HCT116 (cell line): ENCODE data around the gene PRKAG2. TPM values are rescaled to one million over a fixed set of nuclear protein-coding genes. Genes with fewer than 3 reads are reported as not detected.

Experiments
- ATAC-seq: fragments of 200-7000 bp; cut with Tn5 transposase; 2 replicates; pipeline ENCODE4 v1.9.1; 2020; ENCODE audit warnings: mild to moderate bottlenecking, moderate library complexity
- BruUV-seq: library from RNA; stranded (reverse); fragments of 400-500 nt; replicated peaks from 2 replicates; lab custom pipeline; 2021; lab: Mats Ljungman, UMichigan
- CTCF ChIA-PET: fragments of 300-600 bp; sonication (Branson Sonifier 250); formaldehyde crosslinking; loops from one replicate; lab custom pipeline; 2021; ENCODE audit warnings: antibody characterized with exemption; lab: Charles Lee
- POLR2A ChIA-PET: fragments of 300-600, 350-600 bp; sonication (Branson Sonifier 250); formaldehyde crosslinking; loops from one replicate; lab custom pipeline; 2021; ENCODE audit warnings: antibody characterized with exemption; lab: Charles Lee
- RAD21 ChIA-PET, 2 experiments: fragments of 300-600 bp; sonication (Branson Sonifier 250); formaldehyde crosslinking; loops; one replicate each; lab custom pipeline; 2023; ENCODE audit warnings: low total read pairs in 2 of 2; ENCODE audit not compliant: uncharacterized antibody in 2 of 2, unreplicated experiment in 2 of 2, low non-redundant PET in 1 of 2; lab: Charles Lee
- DNase-seq: peaks from one replicate; pipeline ENCODE4 v3.0.0-alpha.2; 2010; ENCODE audit warnings: low read depth, low spot score
- H2AFZ ChIP-seq: fragments of 200-600 bp; shearing (Covaris generic), sonication (generic); 2 replicates; pipeline ENCODE4 v1.6.1; 2017; ENCODE audit warnings: low read depth, mixed run types, mixed read lengths, antibody characterized with exemption, low read length; ENCODE audit not compliant: poor library complexity, severe bottlenecking
- H3K27ac ChIP-seq: 2 replicates; pipeline ENCODE4 v1.5.1; 2012; ENCODE audit warnings: low read depth, low read length
- H3K27me3 ChIP-seq: fragments of 200-600 bp; sonication (generic); 2 replicates; pipeline ENCODE4 v1.6.1; 2016; ENCODE audit warnings: mixed run types, low read length, mixed read lengths; ENCODE audit not compliant: insufficient read depth
- H3K36me3 ChIP-seq, 2 experiments: fragments of 200-500 bp in 1 of 2; fragments of 200-600 bp in 1 of 2; sonication (Bioruptor generic) in 1 of 2; sonication (generic) in 1 of 2; 2 replicates each; pipeline versions ENCODE4 v1.5.1 to v1.6.1; 2014 to 2016; ENCODE audit warnings: low read length in 2 of 2, inconsistent platforms in 1 of 2, mixed read lengths in 1 of 2, mixed run types in 1 of 2; ENCODE audit not compliant: insufficient read depth in 2 of 2, control insufficient read depth in 1 of 2
- H3K4me1 ChIP-seq, 2 experiments: fragments of 200-600 bp in 1 of 2; sonication (generic) in 1 of 2; 2 replicates each; pipeline versions ENCODE4 v1.5.1 to v1.6.1; 2012 to 2017; ENCODE audit warnings: low read length in 2 of 2, inconsistent platforms in 1 of 2, mild to moderate bottlenecking in 1 of 2, mixed read lengths in 1 of 2, mixed run types in 1 of 2, moderate library complexity in 1 of 2; ENCODE audit not compliant: insufficient read depth in 2 of 2, control insufficient read depth in 1 of 2
- H3K4me2 ChIP-seq: fragments of 200-600 bp; sonication (generic); 2 replicates; pipeline ENCODE4 v1.6.1; 2017; ENCODE audit warnings: mixed run types, low read length, mixed read lengths
- H3K4me3 ChIP-seq, 2 experiments: fragments of 200-600 bp in 1 of 2; sonication (generic) in 1 of 2; replicated peaks in 1 of 2; 2 replicates each; pipeline ENCODE4 v1.5.1; 2011 to 2016; ENCODE audit warnings: low read length in 2 of 2, control low read depth in 1 of 2, low read depth in 1 of 2, mild to moderate bottlenecking in 1 of 2, mixed read lengths in 1 of 2, mixed run types in 1 of 2
- H3K79me2 ChIP-seq: fragments of 200-600 bp; sonication (generic); 2 replicates; pipeline ENCODE4 v1.6.1; 2017; ENCODE audit warnings: mild to moderate bottlenecking, mixed run types, low read length, moderate library complexity, mixed read lengths; ENCODE audit not compliant: insufficient read depth
- H3K9ac ChIP-seq: fragments of 200-600 bp; sonication (generic); 2 replicates; pipeline ENCODE4 v1.6.1; 2016; ENCODE audit warnings: low read length, mixed read lengths
- H3K9me2 ChIP-seq: fragments of 200-600 bp; sonication (generic), shearing (Covaris generic); 2 replicates; pipeline ENCODE4 v1.6.1; 2017; ENCODE audit warnings: mixed run types, mild to moderate bottlenecking, moderate library complexity; ENCODE audit not compliant: insufficient read depth
- H3K9me3 ChIP-seq, 2 experiments: fragments of 200-500 bp in 1 of 2; fragments of 200-600 bp in 1 of 2; sonication (Bioruptor generic) in 1 of 2; sonication (generic) in 1 of 2; 2 replicates each; pipeline ENCODE4 v1.6.1; 2014 to 2017; ENCODE audit warnings: low read length in 2 of 2, mixed read lengths in 2 of 2, inconsistent platforms in 1 of 2, low read depth in 1 of 2, mild to moderate bottlenecking in 1 of 2, mixed run types in 1 of 2, moderate library complexity in 1 of 2; ENCODE audit not compliant: control insufficient read depth in 1 of 2, insufficient read depth in 1 of 2
- H4K20me1 ChIP-seq: fragments of 200-600 bp; sonication (generic), shearing (Covaris generic); 2 replicates; pipeline ENCODE4 v1.6.1; 2017; ENCODE audit warnings: mixed run types, mild to moderate bottlenecking, moderate library complexity; ENCODE audit not compliant: insufficient read depth
- CBX3 ChIP-seq: IDR thresholded peaks from 2 replicates; pipeline ENCODE4 v1.6.1; 2012; ENCODE audit warnings: low read depth
- CEBPB ChIP-seq: IDR thresholded peaks from 2 replicates; pipeline ENCODE4 v1.6.1; 2012; ENCODE audit warnings: low read depth
- EGR1 ChIP-seq: IDR thresholded peaks from 2 replicates; pipeline ENCODE4 v1.6.1; 2012; ENCODE audit warnings: low read depth
- ELF1 ChIP-seq: IDR thresholded peaks from 2 replicates; pipeline ENCODE4 v1.6.1; 2012; ENCODE audit warnings: low read depth, borderline replicate concordance
- EZH2phosphoT487 ChIP-seq: fragments of 200-600 bp; IDR thresholded peaks from 2 replicates; pipeline ENCODE4 v1.6.1; 2018; ENCODE audit warnings: antibody characterized with exemption, borderline replicate concordance
- FOSL1 ChIP-seq: IDR thresholded peaks from 2 replicates; pipeline ENCODE4 v1.6.1; 2012; ENCODE audit warnings: low read depth
- POLR2A ChIP-seq: IDR thresholded peaks from 2 replicates; pipeline ENCODE4 v1.7.0; 2011; ENCODE audit warnings: borderline replicate concordance; ENCODE audit not compliant: insufficient read depth, insufficient read length; ENCODE audit errors: extremely low read depth
- POLR2AphosphoS5 ChIP-seq: IDR thresholded peaks from 2 replicates; pipeline ENCODE4 v1.6.1; 2011; ENCODE audit warnings: mild to moderate bottlenecking, low read depth, low read length, moderate library complexity
- RAD21 ChIP-seq: IDR thresholded peaks from 2 replicates; pipeline ENCODE4 v1.6.1; 2012; ENCODE audit warnings: low read depth, mild to moderate bottlenecking
- SIN3A ChIP-seq: IDR thresholded peaks from 2 replicates; pipeline ENCODE4 v1.6.1; 2012; ENCODE audit warnings: low read depth
- SRF ChIP-seq: IDR thresholded peaks from 2 replicates; pipeline ENCODE4 v1.6.1; 2012; ENCODE audit warnings: low read depth
- ZFX ChIP-seq: fragments of 450-650 bp; IDR thresholded peaks from 2 replicates; pipeline ENCODE4 v1.6.1; 2017
- intact Hi-C: fragments of 100-400 bp; cut with micrococcal nuclease; formaldehyde crosslinking; loops from 2 replicates; pipeline ENCODE4 v1.10.0; 2022
- total RNA-seq: library from RNA; stranded (reverse); gene quantifications from one replicate; pipeline ENCODE4 v1.2.1, GENCODE V29; 2021; ENCODE audit not compliant: unreplicated experiment
- TF ChIP-seq, protein P1 (sequence below): IDR thresholded peaks from 2 replicates; pipeline ENCODE4 v1.6.1; 2012; ENCODE audit warnings: low read depth
- TF ChIP-seq, protein P2 (sequence below): IDR thresholded peaks from 2 replicates; pipeline ENCODE4 v1.6.1; 2011; ENCODE audit warnings: mild to moderate bottlenecking, low read length, moderate library complexity; ENCODE audit not compliant: insufficient replicate concordance; ENCODE audit errors: extremely low read depth
- TF ChIP-seq, protein P3 (sequence below): IDR thresholded peaks from 2 replicates; pipeline ENCODE4 v1.6.1; 2012
- TF ChIP-seq, protein P4 (sequence below), 3 experiments: fragments of 200-600 bp in 1 of 3; sonication (generic) in 1 of 3; IDR thresholded peaks in 2 of 3; conservative IDR thresholded peaks in 1 of 3; 2 replicates each; pipeline ENCODE4 v1.5.1; 2012 to 2017; ENCODE audit warnings: low read depth in 2 of 3, low read length in 2 of 3, antibody characterized with exemption in 1 of 3, borderline replicate concordance in 1 of 3, control low read depth in 1 of 3, mild to moderate bottlenecking in 1 of 3, mixed read lengths in 1 of 3, mixed run types in 1 of 3, moderate library complexity in 1 of 3; ENCODE audit not compliant: insufficient read depth in 1 of 3
- TF ChIP-seq, protein P5 (sequence below): IDR thresholded peaks from 2 replicates; pipeline ENCODE4 v1.6.1; 2012

Gene PRKAG2
- total RNA-seq, 1 experiment from 2014 or later: 23.6 TPM

DNA sequence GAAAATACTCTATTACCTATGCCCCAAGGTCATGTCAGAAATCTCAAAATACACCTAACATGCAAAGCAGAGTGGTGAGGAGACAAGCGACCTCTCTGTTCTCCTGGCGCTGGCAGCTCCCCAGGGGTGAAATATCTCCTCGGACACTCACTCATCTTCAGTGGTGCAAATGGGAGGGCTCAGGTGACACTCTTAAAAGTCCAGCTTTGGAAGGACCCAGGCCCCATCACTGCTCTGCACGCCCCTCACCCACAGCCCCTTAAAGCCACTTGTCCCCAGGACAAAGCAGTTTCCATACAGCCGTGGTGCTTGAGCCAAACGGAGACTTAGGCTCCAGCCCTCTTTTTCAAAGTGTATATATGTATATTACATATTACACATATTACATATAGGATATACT, 12.4 kb downstream of the PRKAG2 start:
- Histone ChIP-seq H3K27ac (no peak overlapping the region), H3K79me2 (no peaks in the 10 kb centered on the region), H3K4me1 (no peaks in the 10 kb centered on the region), H3K36me3 (no peaks in the 10 kb centered on the region), H4K20me1 (no peaks in the 10 kb centered on the region), H3K27me3 (no peaks in the 10 kb centered on the region), H3K9me3 (no peaks in the 10 kb centered on the region), H3K4me3 (no peak overlapping the region), H3K4me2 (no peak overlapping the region), H2AFZ (no peak overlapping the region), H3K9ac (no peak overlapping the region), H3K9me2 (no peaks in the 10 kb centered on the region)
- ChIA-PET RAD21 (no interaction called here), POLR2A (no interaction called here), CTCF (no interaction called here)
- no peak for ATAC-seq
- intact Hi-C loops: no loop called here
- TF ChIP-seq, protein P1, sequence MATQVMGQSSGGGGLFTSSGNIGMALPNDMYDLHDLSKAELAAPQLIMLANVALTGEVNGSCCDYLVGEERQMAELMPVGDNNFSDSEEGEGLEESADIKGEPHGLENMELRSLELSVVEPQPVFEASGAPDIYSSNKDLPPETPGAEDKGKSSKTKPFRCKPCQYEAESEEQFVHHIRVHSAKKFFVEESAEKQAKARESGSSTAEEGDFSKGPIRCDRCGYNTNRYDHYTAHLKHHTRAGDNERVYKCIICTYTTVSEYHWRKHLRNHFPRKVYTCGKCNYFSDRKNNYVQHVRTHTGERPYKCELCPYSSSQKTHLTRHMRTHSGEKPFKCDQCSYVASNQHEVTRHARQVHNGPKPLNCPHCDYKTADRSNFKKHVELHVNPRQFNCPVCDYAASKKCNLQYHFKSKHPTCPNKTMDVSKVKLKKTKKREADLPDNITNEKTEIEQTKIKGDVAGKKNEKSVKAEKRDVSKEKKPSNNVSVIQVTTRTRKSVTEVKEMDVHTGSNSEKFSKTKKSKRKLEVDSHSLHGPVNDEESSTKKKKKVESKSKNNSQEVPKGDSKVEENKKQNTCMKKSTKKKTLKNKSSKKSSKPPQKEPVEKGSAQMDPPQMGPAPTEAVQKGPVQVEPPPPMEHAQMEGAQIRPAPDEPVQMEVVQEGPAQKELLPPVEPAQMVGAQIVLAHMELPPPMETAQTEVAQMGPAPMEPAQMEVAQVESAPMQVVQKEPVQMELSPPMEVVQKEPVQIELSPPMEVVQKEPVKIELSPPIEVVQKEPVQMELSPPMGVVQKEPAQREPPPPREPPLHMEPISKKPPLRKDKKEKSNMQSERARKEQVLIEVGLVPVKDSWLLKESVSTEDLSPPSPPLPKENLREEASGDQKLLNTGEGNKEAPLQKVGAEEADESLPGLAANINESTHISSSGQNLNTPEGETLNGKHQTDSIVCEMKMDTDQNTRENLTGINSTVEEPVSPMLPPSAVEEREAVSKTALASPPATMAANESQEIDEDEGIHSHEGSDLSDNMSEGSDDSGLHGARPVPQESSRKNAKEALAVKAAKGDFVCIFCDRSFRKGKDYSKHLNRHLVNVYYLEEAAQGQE: no peak
- TF ChIP-seq ELF1: no peak
- no peak for TF ChIP-seq POLR2A
- TF ChIP-seq POLR2AphosphoS5: no peak
- TF ChIP-seq, protein P2, sequence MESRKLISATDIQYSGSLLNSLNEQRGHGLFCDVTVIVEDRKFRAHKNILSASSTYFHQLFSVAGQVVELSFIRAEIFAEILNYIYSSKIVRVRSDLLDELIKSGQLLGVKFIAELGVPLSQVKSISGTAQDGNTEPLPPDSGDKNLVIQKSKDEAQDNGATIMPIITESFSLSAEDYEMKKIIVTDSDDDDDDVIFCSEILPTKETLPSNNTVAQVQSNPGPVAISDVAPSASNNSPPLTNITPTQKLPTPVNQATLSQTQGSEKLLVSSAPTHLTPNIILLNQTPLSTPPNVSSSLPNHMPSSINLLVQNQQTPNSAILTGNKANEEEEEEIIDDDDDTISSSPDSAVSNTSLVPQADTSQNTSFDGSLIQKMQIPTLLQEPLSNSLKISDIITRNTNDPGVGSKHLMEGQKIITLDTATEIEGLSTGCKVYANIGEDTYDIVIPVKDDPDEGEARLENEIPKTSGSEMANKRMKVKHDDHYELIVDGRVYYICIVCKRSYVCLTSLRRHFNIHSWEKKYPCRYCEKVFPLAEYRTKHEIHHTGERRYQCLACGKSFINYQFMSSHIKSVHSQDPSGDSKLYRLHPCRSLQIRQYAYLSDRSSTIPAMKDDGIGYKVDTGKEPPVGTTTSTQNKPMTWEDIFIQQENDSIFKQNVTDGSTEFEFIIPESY: no peak
- no peak for TF ChIP-seq ZFX
- no peak for TF ChIP-seq CBX3
- TF ChIP-seq, protein P3, sequence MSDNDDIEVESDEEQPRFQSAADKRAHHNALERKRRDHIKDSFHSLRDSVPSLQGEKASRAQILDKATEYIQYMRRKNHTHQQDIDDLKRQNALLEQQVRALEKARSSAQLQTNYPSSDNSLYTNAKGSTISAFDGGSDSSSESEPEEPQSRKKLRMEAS: no peak
- TF ChIP-seq CEBPB: no peak
- TF ChIP-seq, protein P4, sequence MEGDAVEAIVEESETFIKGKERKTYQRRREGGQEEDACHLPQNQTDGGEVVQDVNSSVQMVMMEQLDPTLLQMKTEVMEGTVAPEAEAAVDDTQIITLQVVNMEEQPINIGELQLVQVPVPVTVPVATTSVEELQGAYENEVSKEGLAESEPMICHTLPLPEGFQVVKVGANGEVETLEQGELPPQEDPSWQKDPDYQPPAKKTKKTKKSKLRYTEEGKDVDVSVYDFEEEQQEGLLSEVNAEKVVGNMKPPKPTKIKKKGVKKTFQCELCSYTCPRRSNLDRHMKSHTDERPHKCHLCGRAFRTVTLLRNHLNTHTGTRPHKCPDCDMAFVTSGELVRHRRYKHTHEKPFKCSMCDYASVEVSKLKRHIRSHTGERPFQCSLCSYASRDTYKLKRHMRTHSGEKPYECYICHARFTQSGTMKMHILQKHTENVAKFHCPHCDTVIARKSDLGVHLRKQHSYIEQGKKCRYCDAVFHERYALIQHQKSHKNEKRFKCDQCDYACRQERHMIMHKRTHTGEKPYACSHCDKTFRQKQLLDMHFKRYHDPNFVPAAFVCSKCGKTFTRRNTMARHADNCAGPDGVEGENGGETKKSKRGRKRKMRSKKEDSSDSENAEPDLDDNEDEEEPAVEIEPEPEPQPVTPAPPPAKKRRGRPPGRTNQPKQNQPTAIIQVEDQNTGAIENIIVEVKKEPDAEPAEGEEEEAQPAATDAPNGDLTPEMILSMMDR (IDR thresholded peaks at IDR 0.05 in 2 of 3, conservative IDR thresholded peaks at IDR 0.05 in 1 of 3; ENCODE audit: borderline replicate concordance in 1 of 3, insufficient read depth in 1 of 3, low read depth in 2 of 3, low read length in 2 of 3): no peak
- TF ChIP-seq FOSL1: no peak
- TF ChIP-seq RAD21: no peak
- TF ChIP-seq, protein P5, sequence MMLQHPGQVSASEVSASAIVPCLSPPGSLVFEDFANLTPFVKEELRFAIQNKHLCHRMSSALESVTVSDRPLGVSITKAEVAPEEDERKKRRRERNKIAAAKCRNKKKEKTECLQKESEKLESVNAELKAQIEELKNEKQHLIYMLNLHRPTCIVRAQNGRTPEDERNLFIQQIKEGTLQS: no peak
- no peak for TF ChIP-seq EGR1
- TF ChIP-seq SIN3A: no peak
- no peak for TF ChIP-seq EZH2phosphoT487
- no peak for TF ChIP-seq SRF
- no TSS peak for BruUV-seq
- no peak for DNase-seq
